HG03460 (cell line): ENCODE data around the gene BSG.

ENCODE experiments used
- ATAC-seq: cut with Tn5 transposase; IDR thresholded peaks from one replicate; pipeline ENCODE4 v1.9.1; 2021; ENCODE audit not compliant: unreplicated experiment

The BSG gene

DNA sequence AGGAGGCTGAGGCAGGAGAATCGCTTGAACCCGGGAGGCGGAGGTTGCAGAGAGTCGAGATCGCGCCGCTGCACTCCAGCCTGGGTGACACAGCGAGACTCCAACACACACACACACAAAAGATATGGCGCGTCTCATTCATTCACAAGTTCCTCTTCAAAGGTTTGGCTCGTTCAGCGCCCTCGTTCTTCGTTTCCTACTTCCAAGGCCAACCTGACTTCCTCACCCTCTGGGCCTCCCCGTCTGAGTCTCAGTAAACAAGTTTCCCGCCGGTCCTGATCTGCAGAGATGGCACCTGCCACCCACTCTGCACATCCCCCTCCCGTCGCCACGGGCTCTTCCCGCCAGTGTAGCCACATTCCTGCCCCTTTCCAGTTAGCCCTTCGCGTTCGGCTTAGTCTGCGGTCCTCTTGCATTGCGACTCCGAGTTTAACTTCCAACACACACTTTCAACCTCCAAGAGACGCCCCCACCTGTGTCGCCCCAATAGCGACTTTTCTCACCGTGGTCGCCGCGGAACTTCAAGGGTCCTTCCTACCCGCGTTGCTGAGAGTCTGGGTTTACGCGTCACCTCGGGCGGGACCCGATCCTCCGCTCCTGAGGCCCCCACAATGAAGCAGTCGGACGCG, 1.3 kb upstream of the BSG start:
- ATAC-seq, result no peak

DNA sequence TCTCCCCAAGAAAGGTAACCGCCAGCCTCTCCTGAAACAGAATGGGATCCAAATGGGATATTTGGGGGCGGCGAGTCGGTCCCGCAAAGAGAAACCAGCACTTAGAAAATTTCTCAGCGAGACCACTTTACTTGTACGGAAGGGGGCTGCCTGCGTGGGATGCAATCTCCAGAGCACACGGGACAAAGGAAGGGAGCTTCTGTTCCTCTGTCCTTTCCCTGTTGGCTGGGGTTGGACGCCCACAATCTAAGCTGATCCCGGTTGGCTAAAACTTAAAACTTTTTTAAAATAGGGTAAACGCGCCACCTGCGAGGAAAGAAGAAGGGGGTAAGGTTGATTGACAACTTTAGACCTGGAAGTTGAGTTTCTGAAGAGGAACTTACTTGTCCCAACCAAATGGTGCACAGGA, 826 bp upstream of the BSG start:
- ATAC-seq, result no peak

DNA sequence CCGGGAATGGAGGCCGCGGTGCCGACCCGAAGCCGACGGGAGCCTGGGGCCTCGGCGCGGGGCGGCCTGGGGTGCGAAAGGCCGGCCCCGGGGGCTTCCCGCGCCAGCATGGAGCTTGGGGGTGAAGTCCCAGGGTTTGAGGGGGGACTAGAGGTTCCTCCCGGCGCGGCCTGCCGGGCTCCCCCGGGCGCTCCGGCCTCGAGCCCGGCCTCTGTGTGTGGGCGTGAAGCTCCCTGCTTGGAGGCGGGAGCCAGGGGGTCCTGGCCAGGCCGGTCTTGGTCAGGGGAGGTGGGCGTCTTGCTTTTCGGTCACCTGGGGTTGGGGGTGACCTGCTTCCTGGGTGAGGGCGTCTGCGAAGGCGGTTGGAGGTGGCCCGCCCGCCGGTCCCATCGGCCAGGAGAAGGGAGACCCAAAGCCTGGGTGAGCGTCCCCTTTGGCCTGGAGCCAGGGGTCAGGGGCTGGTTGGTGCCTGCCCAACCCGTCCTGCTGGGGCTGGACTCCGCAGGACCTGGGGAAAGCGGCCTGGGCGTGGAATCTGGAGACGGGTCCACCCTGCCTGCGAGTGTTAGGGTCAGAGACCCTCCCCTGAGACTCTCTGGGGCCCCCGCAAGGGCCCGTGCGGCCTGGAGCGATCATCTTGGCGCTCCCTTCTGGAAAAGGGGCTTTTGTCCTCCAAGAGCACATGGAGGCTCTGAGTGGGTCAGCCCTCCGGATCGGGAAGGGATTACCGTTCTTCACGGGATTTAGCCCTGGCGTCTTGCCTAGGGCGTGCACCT, 535 bp downstream of the BSG start:
- peak; percentile 25 for ATAC-seq

DNA sequence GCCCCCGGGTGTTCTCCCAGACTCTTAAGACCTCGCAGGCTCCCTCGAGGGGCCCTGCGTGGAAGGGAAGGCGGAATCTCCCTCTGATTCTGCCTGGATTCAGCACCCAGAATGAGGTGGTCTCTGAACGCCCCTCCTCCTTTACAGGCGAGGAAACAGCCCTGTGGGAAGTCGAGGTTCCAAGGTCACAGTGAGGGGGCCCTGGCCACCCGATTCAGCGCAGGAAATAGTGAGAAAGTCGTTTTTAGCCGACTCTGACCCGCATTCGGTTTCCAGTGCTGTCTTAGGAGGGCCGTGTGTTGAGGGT, 1.1 kb downstream of the BSG start:
- ATAC-seq, result no peak

DNA sequence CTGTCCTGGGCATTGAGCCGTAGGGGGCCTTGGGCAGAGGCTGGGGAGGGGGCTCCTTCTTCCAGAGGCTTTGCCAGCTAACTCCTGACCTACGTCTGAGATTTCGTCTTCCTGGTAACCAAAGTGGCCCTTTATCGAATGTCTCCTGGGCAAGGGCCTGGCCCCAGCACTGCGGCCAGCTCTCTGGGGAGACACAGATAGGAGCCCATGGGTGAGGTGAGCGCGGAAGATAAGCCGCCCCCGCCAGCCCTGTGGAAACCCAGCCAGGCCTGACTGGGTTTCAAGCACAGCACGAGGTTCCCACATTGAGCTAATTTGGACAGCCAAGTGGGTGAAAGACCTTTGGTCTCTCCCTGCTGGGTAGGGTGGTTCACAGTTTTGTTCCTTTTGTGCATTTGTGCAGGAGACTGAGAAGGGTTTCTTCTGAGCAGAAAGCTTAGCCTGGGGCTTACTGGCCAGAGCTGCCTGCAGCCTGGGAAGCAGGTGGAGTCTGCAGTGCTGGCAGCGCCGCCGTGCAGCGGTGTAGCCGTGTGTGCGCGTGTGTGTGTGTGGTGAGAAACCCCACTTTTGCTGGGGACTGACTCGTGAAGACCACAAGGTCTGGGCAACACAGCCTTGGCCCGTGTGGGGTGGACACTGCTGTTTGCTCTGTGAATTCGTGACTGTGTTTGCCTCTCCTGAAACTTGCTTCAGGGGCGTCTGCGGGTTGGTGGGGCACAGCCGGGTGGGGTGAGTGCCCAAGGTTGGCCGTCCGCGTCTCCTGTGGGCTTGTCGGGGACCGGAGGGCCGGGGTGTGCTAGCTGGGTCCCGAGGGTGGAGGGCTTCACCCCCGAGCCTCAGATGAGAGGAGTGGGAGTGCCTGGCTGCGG, 2.5 kb downstream of the BSG start:
- ATAC-seq, result no peak

DNA sequence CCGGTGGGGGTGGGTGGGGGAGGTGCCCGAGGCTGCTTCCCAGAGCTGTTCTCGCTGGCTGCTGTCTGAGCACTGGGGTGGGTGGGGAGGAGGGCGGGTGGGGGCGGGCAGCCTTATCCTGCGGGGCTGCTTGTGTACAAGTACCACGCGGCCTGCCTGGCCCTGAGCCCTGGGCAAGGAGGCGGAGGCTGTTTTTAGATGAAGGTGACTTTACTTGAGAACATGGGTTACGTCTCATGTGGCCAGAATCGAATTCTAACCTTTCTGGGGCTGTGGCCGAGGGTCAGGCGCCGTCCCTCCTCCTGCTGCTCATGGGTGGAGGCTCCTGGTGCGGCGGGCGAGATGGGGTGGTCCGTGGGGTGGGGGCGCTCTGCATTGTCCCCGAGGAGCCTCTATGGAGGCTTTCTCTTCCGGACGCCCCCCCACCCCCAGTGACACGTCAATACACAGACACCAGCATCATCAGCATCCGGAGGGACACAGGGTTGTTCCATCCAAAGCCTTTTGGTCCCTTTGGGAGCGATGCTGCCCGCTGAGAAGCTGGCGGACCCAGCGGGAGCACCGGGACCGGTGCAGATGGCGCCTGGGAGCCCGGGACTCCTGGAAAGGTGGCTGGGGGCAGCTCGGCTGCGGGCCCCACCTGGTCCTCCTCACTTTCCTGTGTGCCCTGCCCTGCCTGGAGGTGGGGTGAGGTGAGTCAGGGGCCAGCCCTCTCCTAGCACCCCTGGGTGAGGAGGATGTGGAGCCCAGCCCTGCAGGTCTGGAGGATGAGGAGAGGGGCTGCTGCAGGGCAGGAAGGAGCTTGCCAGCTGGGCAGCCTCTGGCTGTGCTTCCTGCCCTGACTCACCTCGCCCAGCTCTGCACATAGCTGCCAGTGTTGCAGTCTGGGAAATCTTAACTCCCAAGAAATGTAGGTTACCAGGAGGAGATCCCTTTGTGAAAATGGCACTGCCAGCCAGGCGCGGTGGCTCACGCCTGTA, 3.4 kb downstream of the BSG start:
- ATAC-seq, result no peak

DNA sequence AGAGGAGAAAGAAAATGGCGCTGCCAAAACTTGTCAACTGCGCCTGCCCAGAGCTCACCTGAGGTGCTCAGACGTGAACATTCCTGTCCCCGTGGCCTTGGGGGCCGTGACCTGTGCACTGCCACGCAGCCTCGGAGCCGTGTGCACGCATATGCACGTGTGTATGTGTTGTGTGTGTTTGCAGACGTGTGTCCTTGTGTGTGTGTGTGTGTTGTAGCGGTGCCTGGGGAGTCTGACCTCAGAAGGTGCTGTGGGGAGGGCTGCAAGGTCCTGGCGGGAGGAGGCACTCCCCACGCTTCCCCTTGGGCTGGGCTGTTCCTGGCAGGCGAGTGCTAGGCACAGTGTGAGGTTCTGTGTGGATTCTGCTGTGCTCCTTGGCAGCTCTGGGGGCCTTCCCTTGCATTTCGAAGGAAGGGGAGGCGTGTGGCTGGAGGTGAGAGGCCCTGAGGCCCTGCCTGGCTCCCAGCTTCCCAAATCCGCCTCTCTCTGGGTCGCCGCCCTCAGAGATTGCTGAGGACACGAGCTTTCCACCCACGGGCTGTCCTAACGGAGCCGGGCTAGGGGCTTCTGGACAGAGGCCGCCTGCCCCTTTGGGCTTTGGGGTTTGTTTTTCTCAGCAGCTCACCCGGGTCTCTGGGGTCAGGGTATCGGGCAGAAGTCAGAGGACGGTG, 4.5 kb downstream of the BSG start:
- ATAC-seq, result no peak

DNA sequence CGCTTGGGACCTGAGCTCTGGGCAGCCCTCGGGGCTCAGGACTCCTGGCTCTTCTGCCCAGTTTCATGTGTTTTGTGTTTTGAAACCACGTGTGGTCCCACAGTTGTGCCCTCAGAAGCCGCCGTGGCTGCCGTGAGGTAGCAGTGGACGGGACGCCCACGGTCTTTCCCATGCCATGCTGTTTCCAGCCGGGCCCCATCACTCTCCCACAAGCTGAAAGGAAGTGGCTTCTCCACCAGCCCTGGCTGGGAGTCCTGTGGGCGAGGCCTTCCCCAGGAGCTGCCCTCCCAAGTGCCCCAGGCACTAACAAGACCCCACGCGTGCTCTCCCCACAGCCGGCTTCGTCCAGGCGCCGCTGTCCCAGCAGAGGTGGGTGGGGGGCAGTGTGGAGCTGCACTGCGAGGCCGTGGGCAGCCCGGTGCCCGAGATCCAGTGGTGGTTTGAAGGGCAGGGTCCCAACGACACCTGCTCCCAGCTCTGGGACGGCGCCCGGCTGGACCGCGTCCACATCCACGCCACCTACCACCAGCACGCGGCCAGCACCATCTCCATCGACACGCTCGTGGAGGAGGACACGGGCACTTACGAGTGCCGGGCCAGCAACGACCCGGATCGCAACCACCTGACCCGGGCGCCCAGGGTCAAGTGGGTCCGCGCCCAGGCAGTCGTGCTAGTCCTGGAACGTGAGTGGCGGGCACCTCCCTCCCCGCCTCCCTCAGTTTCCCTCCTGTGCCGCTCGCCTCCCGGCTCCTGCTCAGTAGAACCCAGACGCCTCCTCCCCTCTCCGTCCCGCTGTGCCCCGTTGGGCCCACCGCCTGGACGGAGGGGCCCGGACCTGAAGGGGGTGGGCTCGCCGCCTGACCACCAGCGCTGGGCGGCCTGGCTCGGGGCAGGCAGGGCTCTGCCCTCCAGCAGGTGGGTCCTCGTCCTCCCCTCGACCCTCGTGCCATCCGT, 5.3 kb downstream of the BSG start:
- ATAC-seq, result no peak

DNA sequence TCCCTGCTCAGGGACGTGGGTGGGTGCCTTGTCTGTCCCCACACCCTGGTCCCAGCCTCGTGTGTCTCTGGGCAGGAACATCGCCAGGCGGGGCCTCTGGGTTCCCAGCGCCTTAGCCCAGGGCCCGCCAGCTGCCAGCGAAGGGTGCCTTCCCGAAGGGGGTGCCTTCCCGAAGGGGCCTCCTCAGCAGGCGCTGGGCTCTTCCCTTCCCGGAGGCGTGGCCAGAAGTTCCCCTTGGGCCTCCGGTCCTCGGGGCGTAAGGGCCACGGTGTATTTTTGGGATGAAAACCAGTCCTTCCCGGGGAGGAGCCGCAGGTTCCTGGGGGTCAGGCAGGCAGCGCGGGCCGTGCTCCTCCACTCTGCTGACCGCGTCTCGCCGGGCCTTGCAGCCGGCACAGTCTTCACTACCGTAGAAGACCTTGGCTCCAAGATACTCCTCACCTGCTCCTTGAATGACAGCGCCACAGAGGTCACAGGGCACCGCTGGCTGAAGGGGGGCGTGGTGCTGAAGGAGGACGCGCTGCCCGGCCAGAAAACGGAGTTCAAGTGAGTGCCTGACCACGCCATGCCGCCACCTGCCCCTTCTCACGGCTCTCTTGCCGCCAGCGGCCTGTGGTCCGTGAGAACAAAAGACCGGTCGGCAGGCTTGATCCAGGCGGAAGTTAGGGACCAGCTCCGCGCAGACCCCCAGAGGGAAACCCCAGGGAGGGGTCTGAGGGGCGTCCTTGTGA, 6.9 kb downstream of the BSG start:
- ATAC-seq, result no peak

DNA sequence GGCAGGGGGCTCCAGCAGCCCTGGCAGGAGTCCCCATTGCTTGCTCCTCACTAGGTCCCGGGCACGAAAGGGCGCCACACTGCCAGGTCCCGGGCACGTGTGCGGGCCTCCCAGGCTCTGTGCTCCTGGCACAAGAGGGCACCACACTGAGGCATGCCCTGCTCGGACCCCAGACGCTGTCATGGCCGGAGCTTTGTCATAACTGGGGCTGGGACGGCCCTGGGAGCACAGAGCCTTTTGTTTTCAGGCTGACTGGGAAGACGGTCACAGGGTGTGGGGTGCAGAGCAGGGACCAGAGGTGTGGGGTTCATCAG, 7.4 kb downstream of the BSG start:
- ATAC-seq, result no peak

DNA sequence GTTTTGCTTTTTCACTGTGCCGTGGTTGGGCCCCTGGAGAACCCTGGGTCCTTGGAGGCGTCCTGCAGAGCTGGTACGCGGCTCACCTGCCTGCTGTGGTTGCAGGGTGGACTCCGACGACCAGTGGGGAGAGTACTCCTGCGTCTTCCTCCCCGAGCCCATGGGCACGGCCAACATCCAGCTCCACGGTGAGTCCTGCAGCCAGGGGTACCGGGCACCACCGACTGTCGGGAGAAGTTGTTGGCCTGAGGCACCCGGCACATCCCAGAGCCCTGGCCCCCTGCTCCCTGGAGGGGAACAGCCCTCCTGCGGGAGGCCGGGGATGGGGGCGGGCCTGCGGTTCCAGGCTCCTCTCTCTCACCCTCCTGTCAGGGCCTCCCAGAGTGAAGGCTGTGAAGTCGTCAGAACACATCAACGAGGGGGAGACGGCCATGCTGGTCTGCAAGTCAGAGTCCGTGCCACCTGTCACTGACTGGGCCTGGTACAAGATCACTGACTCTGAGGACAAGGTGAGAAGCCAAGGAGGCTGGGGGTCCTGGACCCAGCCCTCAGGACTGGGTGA, 8.0 kb downstream of the BSG start:
- ATAC-seq, result no peak

DNA sequence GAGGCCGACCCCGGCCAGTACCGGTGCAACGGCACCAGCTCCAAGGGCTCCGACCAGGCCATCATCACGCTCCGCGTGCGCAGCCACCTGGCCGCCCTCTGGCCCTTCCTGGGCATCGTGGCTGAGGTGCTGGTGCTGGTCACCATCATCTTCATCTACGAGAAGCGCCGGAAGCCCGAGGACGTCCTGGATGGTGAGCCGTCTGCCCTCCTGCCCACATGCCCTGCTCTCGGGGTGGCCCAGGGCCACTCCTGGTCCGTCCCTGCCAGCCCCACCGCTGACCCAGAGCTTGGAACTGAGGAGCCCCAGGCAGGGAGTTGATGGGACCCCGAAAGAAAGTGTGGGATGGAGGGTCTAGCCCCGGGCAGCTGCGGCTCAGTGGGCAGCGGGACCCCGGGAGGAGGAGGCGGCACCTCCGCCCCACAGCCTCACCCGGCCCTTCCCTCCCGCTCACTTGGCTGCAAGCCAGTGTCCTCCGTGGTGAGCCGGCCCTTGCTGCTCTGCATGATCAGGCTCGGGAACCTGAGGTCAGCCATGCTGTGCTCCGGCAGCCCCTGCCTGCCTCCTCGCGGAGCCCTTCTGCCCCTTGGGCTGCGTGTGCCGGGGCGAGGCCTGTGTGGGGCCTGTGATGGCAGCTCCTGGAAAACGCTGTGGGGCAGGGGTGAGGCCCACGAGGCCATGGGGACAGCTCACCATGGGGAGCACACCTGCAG, 9.2 kb downstream of the BSG start:
- no peak for ATAC-seq

DNA sequence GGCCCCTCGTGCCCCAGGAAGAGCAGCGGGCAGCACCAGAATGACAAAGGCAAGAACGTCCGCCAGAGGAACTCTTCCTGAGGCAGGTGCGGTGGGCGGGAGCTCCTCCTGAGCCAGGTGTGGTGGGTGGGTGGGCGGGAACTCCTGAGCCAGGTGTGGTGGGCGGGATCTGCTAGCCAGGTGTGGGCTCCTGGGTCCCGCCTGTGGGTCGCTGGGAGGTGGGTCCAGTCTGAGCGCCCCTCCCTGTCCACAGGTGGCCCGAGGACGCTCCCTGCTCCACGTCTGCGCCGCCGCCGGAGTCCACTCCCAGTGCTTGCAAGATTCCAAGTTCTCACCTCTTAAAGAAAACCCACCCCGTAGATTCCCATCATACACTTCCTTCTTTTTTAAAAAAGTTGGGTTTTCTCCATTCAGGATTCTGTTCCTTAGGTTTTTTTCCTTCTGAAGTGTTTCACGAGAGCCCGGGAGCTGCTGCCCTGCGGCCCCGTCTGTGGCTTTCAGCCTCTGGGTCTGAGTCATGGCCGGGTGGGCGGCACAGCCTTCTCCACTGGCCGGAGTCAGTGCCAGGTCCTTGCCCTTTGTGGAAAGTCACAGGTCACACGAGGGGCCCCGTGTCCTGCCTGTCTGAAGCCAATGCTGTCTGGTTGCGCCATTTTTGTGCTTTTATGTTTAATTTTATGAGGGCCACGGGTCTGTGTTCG, 10.3 kb downstream of the BSG start:
- ATAC-seq, result no peak

DNA sequence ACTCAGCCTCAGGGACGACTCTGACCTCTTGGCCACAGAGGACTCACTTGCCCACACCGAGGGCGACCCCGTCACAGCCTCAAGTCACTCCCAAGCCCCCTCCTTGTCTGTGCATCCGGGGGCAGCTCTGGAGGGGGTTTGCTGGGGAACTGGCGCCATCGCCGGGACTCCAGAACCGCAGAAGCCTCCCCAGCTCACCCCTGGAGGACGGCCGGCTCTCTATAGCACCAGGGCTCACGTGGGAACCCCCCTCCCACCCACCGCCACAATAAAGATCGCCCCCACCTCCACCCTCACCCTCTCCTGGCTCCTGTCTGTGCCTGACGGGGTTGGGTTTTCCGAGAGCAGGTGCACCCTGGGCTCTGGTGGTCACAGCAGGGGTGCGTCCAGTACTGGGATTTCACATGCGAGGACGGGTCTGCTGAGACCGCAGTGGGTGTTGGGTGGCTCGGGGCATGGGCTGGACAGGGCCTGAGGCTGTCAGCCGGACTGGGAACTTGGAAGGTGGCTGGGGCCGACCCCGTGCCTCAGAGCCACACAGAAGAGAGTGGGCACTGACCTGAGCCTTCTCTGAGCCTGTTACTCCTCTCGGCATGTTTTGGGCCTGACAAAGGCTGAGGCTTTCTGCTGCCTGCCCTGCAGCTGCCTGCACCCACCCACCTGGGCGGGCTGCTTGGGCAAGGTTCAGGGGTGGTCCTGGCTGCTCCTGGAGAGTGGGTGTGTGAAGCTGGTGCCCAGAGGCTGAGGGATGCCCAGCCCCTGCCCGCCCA, 11.0 kb downstream of the BSG start:
- no peak for ATAC-seq

DNA sequence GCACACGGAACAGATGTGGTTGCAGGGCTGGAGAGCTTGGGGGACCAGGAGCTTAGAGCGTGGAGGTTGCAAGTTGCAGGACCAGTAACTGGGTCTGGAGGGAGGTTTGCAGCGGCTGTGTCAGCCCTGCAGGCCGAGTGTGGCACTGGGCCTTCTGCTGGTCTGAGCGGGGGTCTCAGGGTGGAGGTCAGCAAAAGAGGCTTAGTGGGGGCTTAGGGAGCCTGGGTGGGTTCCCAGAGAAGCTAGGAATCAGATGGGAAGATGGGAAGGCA, 11.5 kb downstream of the BSG start:
- no peak for ATAC-seq

DNA sequence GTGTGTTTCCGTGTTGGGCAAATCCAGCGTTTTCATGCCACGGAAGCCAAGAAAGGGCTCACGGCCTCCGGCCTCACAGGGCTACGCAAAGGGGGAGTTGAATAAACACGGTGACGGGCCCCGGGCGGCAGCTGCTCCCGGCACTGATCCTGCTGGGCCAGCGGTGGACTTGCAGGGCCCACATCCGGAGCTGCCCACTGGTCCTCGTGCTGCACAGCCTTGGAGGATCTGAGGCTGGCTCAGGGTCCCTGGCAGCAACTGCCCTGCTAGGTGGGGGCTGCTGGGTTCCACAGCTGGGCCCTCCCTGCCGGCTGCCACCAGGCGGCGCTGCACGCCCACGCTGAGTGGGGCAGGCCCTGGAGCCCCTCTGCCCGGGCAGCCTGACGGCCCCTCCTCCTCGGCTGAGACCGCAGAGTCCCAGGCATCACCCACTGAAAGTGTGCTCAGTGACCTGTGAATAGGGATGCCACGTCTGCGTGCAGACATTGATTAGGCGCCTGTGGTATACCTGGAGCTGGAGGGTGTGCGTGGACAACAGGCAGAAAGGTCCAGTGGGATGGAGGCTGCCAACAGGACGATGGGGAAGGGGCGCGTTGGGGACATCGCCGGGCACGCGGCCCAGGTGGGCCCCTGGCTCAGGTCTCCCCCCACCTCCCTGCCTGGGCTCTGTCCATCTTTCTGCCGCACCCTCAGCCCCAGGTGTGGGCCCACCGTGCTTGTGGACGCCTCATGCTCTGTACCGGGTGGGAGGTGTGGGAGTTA, 12.0 kb downstream of the BSG start:
- ATAC-seq, result no peak
